Measurements from ENCODE around the gene BICDL1. TPM values are rescaled to one million over a fixed set of nuclear protein-coding genes. Genes with fewer than 3 reads are reported as not detected.
A peak's percentile ranks its signal among the peaks of the same experiment; 100 is the strongest.

The BICDL1 gene
- polyA plus RNA-seq, 3 donors = 34.3 to 39.1 (median 36.2) TPM

GRCh38 chr12:120078868-120079267 is 89.8 kb downstream of the BICDL1 start:
- no peak for DNase-seq (ENCODE audit: low read depth in 3 of 3, low spot score in 2 of 3)

DNA sequence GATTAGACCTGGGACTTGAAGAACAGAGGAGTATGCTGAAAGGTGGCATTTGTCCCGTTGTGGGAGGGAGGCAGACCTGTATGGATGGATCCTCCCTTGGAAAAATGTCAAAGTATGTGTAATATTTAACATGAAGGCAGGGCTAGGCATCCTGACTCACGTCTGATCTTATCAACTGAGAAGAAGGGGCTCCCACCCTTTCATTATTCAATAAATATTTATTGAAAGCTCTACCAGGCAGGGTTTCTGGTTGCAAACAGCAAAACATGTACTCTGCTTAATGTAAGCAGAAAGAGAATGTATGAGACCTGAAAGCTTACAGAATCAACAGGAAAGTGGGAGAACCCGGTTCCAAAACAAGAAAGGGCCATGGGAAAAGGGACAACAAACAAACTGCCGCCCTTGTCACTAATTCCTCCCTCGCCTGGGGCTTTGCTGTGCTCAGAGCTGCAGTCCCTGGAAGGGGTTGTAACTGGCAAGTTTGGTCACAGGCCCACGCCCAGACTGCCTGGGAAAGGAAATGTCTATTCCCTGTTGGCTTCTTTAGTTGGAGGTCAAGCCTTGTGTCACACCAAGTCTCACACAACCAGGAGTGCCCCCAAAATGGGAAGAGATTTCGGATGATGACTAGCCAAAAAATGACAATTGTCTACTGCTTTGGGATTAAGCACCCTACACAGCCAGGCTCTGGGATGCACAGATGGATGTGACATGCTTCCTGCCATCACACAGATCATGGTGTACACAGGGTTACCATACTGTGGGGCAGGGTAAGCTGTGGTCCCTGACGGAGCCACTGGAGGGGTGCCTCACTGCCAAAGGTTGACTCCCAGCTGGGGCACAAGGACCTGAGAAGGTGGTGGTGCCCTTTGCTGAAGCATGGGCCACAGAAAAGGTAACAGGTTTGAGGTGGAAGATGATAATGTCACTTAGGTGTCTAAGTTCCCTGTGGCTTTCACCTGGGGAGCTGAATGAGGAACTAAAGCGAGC is 90.7 kb downstream of the BICDL1 start:
- DNase-seq (ENCODE audit: low read depth in 3 of 3, low spot score in 2 of 3) = no peak

DNA sequence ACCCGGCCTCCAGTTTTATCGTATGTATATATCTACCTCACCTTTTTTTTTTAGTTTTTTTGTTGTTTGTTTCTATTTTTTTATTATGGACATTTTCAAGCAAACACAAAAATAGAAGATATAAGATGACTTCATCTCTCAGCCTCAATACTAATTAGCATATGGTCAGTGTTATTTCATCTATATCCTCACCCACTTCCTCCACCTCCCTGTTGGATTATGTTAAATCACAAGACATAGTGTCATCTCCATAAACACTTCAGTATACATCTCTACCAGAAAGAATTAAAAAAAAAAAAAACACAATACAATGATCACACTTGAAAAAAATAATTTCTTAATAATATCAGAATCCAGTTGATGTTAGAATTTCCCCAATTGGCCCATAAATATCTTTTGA is 92.6 kb downstream of the BICDL1 start:
- no peak for DNase-seq (ENCODE audit: low read depth in 3 of 3, low spot score in 2 of 3)

DNA sequence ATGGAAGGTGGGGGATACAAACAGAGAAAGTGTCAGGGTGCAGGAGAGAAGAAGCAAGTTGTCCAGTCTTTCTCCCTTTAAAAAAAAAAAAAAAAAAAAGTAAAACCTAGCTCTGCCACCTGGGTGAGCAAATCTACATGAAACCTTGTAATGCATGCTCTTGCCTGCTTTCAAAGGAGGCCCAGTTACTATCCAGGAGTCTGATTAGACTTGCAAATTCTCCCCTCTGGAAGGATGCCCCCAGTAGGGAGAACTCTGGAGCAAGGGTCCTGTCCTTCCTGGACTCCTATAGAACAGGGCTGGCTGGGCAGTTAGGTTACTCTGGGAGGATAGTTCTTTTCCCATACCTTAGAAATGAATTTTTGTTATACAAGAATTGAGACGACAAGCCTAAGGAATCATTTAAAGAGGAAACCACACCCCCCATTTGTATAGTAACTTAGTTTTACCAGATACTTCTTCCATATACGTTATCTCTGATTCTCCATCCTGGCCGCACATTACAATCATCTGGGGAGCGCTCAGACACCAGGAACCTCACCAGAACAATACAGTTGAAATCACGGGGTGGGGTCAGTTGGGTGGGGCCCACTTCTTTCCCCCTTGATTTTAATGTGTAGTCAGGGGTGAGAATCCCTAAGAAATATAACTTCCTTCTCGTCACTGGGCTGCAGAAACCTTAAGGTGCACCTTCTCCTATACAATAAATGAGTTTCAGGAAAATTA is 97.0 kb downstream of the BICDL1 start:
- no peak for DNase-seq (ENCODE audit: low read depth in 3 of 3, low spot score in 2 of 3)

- DNase-seq (ENCODE audit: low read depth in 3 of 3, low spot score in 2 of 3) = peak; percentile 89 to 95 (median 95)
These were observed 98.0 kb downstream of the BICDL1 start for GRCh38 chr12:120086801-120087621.

DNA sequence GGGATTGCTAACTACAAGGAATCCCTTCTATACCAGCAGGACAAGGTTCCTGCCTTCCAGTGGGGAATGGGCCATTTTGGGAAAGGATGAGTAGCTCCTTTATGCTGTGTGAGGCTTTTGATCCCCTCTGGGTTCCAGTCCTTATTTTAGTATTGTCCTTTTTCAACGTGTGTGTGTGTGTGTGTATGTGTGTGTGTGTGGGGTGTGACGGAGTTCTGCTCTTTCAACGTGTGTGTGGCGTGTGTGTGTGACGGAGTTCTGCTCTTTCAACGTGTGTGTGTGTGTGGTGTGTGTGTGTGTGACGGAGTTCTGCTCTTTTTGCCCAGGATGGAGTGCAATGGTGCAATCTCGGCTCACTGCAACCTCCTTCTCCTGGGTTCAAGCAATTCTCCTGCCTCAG is 100.1 kb downstream of the BICDL1 start:
- no peak for DNase-seq (ENCODE audit: low read depth in 3 of 3, low spot score in 2 of 3)

DNA sequence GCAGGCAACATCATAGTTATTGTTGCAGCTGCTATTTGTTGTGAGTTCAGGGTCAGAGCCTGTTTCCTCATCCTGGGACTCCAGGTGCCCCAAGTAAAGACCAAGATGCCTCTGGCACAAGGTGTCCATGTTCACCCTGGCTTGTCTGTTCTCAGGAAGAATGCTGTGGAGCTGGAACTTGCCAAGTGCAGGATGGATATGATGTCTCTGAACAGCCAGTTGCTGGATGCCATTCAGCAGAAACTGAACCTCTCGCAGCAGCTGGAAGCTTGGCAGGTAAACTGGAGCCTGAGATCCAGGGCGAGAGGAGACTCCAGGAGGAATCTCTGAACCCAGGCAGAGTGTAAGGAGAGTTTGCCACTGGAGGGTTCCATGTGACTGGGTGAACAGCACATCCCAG is 100.8 kb downstream of the BICDL1 start:
- DNase-seq (ENCODE audit: low read depth in 3 of 3, low spot score in 2 of 3) = no peak

DNA sequence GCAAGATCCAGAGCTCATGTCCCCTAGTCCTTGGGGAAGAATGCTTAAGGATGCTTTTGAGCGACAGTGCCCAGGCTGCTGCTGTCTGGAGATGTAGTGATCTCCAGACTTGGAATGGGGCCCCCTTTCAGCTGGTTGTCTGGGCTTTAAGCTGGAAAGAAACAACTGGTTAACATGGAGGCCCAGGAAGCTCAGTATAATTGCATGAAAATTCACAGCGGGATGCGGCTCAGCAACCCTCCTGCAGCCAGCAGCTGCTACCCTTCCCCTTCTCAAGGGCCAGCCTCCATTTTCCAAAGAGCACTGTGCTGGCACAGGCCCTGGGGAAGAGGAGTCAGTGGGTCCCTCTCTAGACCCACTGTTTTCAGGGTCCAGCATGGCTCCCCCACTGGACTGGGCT is 101.2 kb downstream of the BICDL1 start:
- no peak for DNase-seq (ENCODE audit: low read depth in 3 of 3, low spot score in 2 of 3)

DNA sequence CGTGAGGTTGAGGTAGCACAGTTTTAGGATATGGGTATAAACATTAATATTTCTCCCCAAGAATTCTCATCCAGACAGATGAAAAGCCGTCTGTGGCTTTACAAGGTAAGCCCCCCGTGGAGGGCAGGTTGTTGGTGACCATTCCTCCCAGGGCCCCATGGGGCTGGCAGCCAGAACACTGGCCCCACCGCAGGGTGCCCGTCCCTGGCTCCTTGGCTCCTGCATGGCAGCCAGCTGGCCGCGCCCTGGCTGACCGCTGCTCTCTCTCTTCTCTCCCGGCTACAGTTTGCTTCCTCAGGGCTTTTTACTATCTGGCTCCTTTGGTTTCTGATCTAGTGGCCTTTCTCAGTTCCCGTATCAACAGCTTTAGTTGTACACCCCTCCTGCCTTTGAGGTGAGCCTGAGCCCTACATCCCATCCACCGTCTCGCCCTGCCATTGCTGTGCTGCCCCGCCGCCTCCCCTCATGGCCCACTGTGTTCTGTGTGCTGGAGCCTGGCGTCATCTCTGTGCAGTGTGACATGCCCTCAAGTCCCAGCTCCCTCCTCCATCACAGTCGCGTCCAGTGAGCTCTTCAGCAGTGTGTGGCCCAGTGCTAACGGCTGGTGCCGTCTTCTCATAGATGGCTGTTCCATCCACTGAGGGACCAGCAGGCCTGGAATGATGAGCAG is 101.7 kb downstream of the BICDL1 start:
- DNase-seq (ENCODE audit: low read depth in 3 of 3, low spot score in 2 of 3) = no peak

DNA sequence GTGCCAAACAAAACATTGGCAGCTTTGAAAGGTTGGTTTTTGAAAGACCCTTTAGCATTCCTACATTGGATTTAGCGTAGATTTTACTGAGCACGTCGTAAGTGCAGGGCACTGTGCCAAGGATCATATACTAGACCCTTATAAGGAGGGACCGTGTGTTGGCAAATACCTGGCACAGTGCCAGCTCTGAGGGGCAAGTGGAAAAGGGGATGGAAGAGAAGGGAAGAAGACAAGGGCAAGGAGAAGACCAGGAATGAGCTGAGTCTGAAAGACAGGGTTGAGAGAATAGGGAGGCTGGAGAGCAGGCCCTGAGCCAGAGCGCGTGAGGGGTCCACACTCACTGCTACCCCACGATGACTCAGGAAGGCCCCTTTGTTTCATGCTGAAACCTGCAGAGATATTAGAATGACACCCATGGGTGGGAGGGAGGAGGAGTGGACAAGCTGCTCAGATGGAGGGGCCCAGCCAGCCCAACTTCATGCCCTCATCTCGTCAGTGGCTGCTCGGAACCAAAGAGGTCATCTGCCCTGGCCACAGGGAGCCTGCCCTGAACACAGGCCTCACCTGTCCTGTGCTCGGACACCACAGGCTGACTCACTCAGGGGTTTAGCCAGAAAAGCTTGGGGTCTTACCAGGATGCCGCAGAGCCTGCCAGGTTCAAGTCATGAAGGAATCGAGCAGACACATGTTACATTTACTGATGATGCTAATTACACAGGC is 102.5 kb downstream of the BICDL1 start:
- DNase-seq (ENCODE audit: low read depth in 3 of 3, low spot score in 2 of 3) = no peak

DNA sequence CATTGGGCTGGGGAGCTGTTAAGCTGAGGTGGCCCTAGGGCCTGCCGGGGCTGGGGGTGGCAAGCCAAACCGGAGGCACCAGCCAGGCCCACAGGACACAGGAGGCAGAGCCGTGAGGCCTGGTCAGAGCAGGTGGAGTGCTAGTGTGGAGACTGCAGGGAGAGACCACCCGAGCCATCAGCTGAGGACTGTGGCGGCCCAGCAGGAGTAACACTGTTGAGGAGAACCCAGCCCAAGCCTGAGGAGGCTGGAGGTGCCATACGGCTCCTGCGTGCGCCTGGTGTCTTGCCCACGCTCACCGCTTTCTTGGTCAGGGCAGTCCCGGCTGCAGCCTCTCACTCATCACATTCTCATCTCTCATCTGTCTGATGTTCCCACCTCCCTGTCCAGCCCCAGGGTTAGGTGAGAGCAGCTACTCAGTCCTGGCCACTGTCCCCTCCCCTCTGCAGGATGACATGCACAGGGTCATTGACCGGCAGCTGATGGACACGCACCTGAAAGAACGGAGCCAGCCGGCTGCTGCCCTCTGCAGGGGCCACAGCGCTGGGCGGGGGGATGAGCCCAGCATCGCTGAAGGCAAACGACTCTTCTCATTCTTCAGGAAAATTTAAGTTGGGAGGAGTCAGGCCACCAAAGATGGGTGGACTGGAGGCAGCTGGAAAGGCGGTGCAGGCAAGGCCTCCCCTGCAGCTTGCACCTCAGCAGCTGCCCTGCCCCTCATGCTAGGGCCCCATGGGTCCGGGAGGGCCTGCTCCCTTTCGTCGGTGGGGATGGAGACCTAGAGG is 103.7 kb downstream of the BICDL1 start:
- DNase-seq (ENCODE audit: low read depth in 3 of 3, low spot score in 2 of 3) = no peak

GRCh38 chr12:120093336-120093591 is 104.2 kb downstream of the BICDL1 start:
- no peak for DNase-seq (ENCODE audit: low read depth in 3 of 3, low spot score in 2 of 3)

GRCh38 chr12:120093592-120094355 is 104.7 kb downstream of the BICDL1 start:
- DNase-seq (ENCODE audit: low read depth in 3 of 3, low spot score in 2 of 3) = no peak

GRCh38 chr12:120094485-120094884 is 105.4 kb downstream of the BICDL1 start:
- no peak for DNase-seq (ENCODE audit: low read depth in 3 of 3, low spot score in 2 of 3)

GRCh38 chr12:120095331-120095730 is 106.3 kb downstream of the BICDL1 start:
- DNase-seq (ENCODE audit: low read depth in 3 of 3, low spot score in 2 of 3) = no peak

- no peak for DNase-seq (ENCODE audit: low read depth in 3 of 3, low spot score in 2 of 3)
These were observed 106.7 kb downstream of the BICDL1 start for GRCh38 chr12:120095736-120096135.

GRCh38 chr12:120096671-120097202 is 107.7 kb downstream of the BICDL1 start:
- no peak for DNase-seq (ENCODE audit: low read depth in 3 of 3, low spot score in 2 of 3)

GRCh38 chr12:120098756-120099470 is 109.9 kb downstream of the BICDL1 start:
- DNase-seq (ENCODE audit: low read depth in 3 of 3, low spot score in 2 of 3) = no peak
